ENCODE results near the gene POLR2E. TPM values are rescaled to one million over a fixed set of nuclear protein-coding genes. Genes with fewer than 3 reads are reported as not detected.

POLR2E gene
- total and polyA plus RNA-seq, 2 of the 13 experiments (the other 11 are each of a cell fraction or from before 2014, with no cell fraction given): 140 to 272 TPM

- TF ChIP-seq NR2F1 (CRISPR knock-in tag; IDR thresholded peaks at IDR 0.05) (peak in 1 of 2 experiments; percentile 44; a peak in 1 of 4 replicates), ZNF460 (CRISPR knock-in tag; IDR thresholded peaks at IDR 0.05; ENCODE audit: borderline replicate concordance) (no peak), PHF8 (CRISPR knock-in tag; IDR thresholded peaks at IDR 0.05) (no peak), GLMP (CRISPR knock-in tag; IDR thresholded peaks at IDR 0.05; ENCODE audit: borderline replicate concordance) (no peak), RAD21 (CRISPR knock-in tag; IDR thresholded peaks at IDR 0.05) (no peak), ZMAT3 (CRISPR knock-in tag; conservative IDR thresholded peaks at IDR 0.05) (0 out of 2 replicates have a peak, but pooled peaks have one; percentile 29), ZNF614 (CRISPR knock-in tag; IDR thresholded peaks at IDR 0.05; ENCODE audit: borderline replicate concordance) (no peak), ZBTB21 (CRISPR knock-in tag; IDR thresholded peaks at IDR 0.05) (no peak), ZNF740 (CRISPR knock-in tag; IDR thresholded peaks at IDR 0.05) (no peak), SSRP1 (CRISPR knock-in tag; IDR thresholded peaks at IDR 0.05) (no peak), USF2 (IDR thresholded peaks at IDR 0.05; ENCODE audit: low read depth, low read length) (no peak), USF2 (CRISPR knock-in tag; IDR thresholded peaks at IDR 0.05; ENCODE audit: borderline replicate concordance) (no peak), MLXIP (CRISPR knock-in tag; IDR thresholded peaks at IDR 0.05; ENCODE audit: borderline replicate concordance) (no peak), ELF3 (CRISPR knock-in tag; IDR thresholded peaks at IDR 0.05) (peak; percentile 67), ZNF569 (CRISPR knock-in tag; IDR thresholded peaks at IDR 0.05; ENCODE audit: borderline replicate concordance) (no peak), ZNF570 (CRISPR knock-in tag; IDR thresholded peaks at IDR 0.05; ENCODE audit: borderline replicate concordance) (no peak), FOXA1 (IDR thresholded peaks at IDR 0.05) (no peak), FOXA1 (CRISPR knock-in tag; IDR thresholded peaks at IDR 0.05) (no peak), SAP130 (CRISPR knock-in tag; IDR thresholded peaks at IDR 0.05; ENCODE audit: low read depth) (peak; percentile 89), PLRG1 (conservative IDR thresholded peaks at IDR 0.05) (no peak), ATF4 (CRISPR knock-in tag; IDR thresholded peaks at IDR 0.05) (no peak), ZNF343 (CRISPR knock-in tag; IDR thresholded peaks at IDR 0.05) (no peak), BORCS8-MEF2B (CRISPR knock-in tag; IDR thresholded peaks at IDR 0.05) (peak; percentile 45; the same call in 1 of the 2 replicates), ZNF335 (CRISPR knock-in tag; IDR thresholded peaks at IDR 0.05) (peak; percentile 94)
Observed at GRCh38 chr19:1093811-1094553, 1.2 kb downstream of the POLR2E start (continued).
